NCI-H128 (cell line): ENCODE measurements around the gene PEX1.
A peak's percentile ranks its signal among the peaks of the same experiment; 100 is the strongest.
"Not testable (repeated sequence)": the region's sequence is repeated elsewhere in the genome, so short reads cannot be mapped to it uniquely, and the experiment has no call there.

ENCODE experiments used
- DNase-seq: peaks from one replicate; lab custom pipeline; 2025; ENCODE audit not compliant: unreplicated experiment; lab: John Stamatoyannopoulos, UW

The PEX1 gene

GRCh38 chr7:92461027-92462003, 67.0 kb downstream of the PEX1 start:
- peak; percentile 14 for DNase-seq

- DNase-seq = no peak
These were observed 67.8 kb downstream of the PEX1 start for GRCh38 chr7:92460510-92460909.

- DNase-seq = no peak
These were observed 68.2 kb downstream of the PEX1 start for GRCh38 chr7:92460109-92460508.

GRCh38 chr7:92456236-92456635, 72.1 kb downstream of the PEX1 start:
- DNase-seq = no peak

GRCh38 chr7:92451645-92452044, 76.7 kb downstream of the PEX1 start:
- DNase-seq = no peak

- DNase-seq = peak; percentile 1
These were observed 80.0 kb downstream of the PEX1 start for GRCh38 chr7:92448205-92448747.

GRCh38 chr7:92447345-92448204, 80.7 kb downstream of the PEX1 start, which contains the start of gene GATAD1:
GATAD1 (plus strand) TSS chr7:92447482; CDS start chr7:92447730, 248 bp downstream.
- peak; percentile 1 for DNase-seq

- peak; percentile 81 for DNase-seq
These were observed 81.4 kb downstream of the PEX1 start for GRCh38 chr7:92446869-92447344.

- not testable (repeated sequence) for DNase-seq
These were observed 85.6 kb downstream of the PEX1 start for GRCh38 chr7:92442720-92443119.

GRCh38 chr7:92437956-92438491, 90.3 kb downstream of the PEX1 start:
- DNase-seq = no peak
